ENCODE results near the gene NCR2. TPM values are rescaled to one million over a fixed set of nuclear protein-coding genes. Genes with fewer than 3 reads are reported as not detected.

Gene NCR2
- total RNA-seq, 1 experiment from 2014 or later = not detected

DNA sequence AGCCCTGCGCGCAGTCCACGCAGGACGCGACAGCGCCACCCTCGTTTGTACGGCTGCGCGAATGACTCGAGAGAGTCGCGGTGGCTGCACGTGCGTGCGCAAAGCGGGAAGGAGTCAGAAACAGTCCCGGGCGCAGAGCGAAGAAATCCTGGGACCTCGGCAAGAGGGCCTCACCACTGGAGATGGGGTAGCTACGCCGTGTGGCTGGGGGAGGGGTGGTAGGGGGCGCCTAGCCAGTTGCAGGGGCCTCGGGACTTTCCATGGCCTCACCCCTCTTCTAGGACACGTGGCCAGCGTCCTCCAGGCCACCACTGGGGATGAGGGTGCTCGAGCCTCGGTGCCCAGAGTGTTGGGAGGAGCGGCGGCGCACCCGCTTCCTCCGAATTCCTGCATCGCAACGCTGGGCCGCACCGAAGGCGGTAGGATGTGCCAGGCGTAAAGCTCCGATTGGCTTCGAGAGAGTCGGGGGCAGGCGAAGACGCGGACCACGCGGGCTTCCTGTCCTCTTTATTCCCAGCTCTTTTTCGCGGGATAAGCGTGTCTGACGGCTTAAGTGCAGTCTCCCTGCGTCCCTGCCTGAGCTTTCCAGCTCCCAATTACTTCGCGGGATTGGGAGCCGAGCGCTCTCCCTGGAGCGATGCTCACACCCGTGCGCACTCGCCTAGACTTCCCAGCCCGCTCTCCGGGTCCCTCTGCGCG, 38.7 kb downstream of the NCR2 start (continued):
- TF ChIP-seq, protein P1, sequence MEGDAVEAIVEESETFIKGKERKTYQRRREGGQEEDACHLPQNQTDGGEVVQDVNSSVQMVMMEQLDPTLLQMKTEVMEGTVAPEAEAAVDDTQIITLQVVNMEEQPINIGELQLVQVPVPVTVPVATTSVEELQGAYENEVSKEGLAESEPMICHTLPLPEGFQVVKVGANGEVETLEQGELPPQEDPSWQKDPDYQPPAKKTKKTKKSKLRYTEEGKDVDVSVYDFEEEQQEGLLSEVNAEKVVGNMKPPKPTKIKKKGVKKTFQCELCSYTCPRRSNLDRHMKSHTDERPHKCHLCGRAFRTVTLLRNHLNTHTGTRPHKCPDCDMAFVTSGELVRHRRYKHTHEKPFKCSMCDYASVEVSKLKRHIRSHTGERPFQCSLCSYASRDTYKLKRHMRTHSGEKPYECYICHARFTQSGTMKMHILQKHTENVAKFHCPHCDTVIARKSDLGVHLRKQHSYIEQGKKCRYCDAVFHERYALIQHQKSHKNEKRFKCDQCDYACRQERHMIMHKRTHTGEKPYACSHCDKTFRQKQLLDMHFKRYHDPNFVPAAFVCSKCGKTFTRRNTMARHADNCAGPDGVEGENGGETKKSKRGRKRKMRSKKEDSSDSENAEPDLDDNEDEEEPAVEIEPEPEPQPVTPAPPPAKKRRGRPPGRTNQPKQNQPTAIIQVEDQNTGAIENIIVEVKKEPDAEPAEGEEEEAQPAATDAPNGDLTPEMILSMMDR (IDR thresholded peaks at IDR 0.05) = no peak
- no peak for TF ChIP-seq NR3C1 (CRISPR knock-in tag; conservative IDR thresholded peaks at IDR 0.05; ENCODE audit: low read depth)
- TF ChIP-seq, protein P2, sequence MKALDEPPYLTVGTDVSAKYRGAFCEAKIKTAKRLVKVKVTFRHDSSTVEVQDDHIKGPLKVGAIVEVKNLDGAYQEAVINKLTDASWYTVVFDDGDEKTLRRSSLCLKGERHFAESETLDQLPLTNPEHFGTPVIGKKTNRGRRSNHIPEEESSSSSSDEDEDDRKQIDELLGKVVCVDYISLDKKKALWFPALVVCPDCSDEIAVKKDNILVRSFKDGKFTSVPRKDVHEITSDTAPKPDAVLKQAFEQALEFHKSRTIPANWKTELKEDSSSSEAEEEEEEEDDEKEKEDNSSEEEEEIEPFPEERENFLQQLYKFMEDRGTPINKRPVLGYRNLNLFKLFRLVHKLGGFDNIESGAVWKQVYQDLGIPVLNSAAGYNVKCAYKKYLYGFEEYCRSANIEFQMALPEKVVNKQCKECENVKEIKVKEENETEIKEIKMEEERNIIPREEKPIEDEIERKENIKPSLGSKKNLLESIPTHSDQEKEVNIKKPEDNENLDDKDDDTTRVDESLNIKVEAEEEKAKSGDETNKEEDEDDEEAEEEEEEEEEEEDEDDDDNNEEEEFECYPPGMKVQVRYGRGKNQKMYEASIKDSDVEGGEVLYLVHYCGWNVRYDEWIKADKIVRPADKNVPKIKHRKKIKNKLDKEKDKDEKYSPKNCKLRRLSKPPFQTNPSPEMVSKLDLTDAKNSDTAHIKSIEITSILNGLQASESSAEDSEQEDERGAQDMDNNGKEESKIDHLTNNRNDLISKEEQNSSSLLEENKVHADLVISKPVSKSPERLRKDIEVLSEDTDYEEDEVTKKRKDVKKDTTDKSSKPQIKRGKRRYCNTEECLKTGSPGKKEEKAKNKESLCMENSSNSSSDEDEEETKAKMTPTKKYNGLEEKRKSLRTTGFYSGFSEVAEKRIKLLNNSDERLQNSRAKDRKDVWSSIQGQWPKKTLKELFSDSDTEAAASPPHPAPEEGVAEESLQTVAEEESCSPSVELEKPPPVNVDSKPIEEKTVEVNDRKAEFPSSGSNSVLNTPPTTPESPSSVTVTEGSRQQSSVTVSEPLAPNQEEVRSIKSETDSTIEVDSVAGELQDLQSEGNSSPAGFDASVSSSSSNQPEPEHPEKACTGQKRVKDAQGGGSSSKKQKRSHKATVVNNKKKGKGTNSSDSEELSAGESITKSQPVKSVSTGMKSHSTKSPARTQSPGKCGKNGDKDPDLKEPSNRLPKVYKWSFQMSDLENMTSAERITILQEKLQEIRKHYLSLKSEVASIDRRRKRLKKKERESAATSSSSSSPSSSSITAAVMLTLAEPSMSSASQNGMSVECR (CRISPR knock-in tag; IDR thresholded peaks at IDR 0.05; ENCODE audit: borderline replicate concordance) = no peak
- TF ChIP-seq IRF2 (CRISPR knock-in tag; IDR thresholded peaks at IDR 0.05; ENCODE audit: borderline replicate concordance, low read depth) = no peak
- TF ChIP-seq, protein P3, sequence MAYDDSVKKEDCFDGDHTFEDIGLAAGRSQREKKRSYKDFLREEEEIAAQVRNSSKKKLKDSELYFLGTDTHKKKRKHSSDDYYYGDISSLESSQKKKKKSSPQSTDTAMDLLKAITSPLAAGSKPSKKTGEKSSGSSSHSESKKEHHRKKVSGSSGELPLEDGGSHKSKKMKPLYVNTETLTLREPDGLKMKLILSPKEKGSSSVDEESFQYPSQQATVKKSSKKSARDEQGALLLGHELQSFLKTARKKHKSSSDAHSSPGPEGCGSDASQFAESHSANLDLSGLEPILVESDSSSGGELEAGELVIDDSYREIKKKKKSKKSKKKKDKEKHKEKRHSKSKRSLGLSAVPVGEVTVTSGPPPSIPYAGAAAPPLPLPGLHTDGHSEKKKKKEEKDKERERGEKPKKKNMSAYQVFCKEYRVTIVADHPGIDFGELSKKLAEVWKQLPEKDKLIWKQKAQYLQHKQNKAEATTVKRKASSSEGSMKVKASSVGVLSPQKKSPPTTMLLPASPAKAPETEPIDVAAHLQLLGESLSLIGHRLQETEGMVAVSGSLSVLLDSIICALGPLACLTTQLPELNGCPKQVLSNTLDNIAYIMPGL (CRISPR knock-in tag; IDR thresholded peaks at IDR 0.05) = no peak
- TF ChIP-seq, protein P4, sequence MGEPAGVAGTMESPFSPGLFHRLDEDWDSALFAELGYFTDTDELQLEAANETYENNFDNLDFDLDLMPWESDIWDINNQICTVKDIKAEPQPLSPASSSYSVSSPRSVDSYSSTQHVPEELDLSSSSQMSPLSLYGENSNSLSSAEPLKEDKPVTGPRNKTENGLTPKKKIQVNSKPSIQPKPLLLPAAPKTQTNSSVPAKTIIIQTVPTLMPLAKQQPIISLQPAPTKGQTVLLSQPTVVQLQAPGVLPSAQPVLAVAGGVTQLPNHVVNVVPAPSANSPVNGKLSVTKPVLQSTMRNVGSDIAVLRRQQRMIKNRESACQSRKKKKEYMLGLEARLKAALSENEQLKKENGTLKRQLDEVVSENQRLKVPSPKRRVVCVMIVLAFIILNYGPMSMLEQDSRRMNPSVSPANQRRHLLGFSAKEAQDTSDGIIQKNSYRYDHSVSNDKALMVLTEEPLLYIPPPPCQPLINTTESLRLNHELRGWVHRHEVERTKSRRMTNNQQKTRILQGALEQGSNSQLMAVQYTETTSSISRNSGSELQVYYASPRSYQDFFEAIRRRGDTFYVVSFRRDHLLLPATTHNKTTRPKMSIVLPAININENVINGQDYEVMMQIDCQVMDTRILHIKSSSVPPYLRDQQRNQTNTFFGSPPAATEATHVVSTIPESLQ (CRISPR knock-in tag; IDR thresholded peaks at IDR 0.05) = no peak
- TF ChIP-seq IRF1 (CRISPR knock-in tag; IDR thresholded peaks at IDR 0.05) = no peak
- no peak for TF ChIP-seq ATF1 (CRISPR knock-in tag; IDR thresholded peaks at IDR 0.05)
- TF ChIP-seq TP53 (CRISPR knock-in tag; IDR thresholded peaks at IDR 0.05) = 0 out of 2 replicates have a peak, but pooled peaks have one; percentile 62
- TF ChIP-seq, protein P5, sequence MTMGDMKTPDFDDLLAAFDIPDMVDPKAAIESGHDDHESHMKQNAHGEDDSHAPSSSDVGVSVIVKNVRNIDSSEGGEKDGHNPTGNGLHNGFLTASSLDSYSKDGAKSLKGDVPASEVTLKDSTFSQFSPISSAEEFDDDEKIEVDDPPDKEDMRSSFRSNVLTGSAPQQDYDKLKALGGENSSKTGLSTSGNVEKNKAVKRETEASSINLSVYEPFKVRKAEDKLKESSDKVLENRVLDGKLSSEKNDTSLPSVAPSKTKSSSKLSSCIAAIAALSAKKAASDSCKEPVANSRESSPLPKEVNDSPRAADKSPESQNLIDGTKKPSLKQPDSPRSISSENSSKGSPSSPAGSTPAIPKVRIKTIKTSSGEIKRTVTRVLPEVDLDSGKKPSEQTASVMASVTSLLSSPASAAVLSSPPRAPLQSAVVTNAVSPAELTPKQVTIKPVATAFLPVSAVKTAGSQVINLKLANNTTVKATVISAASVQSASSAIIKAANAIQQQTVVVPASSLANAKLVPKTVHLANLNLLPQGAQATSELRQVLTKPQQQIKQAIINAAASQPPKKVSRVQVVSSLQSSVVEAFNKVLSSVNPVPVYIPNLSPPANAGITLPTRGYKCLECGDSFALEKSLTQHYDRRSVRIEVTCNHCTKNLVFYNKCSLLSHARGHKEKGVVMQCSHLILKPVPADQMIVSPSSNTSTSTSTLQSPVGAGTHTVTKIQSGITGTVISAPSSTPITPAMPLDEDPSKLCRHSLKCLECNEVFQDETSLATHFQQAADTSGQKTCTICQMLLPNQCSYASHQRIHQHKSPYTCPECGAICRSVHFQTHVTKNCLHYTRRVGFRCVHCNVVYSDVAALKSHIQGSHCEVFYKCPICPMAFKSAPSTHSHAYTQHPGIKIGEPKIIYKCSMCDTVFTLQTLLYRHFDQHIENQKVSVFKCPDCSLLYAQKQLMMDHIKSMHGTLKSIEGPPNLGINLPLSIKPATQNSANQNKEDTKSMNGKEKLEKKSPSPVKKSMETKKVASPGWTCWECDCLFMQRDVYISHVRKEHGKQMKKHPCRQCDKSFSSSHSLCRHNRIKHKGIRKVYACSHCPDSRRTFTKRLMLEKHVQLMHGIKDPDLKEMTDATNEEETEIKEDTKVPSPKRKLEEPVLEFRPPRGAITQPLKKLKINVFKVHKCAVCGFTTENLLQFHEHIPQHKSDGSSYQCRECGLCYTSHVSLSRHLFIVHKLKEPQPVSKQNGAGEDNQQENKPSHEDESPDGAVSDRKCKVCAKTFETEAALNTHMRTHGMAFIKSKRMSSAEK (CRISPR knock-in tag; IDR thresholded peaks at IDR 0.05; ENCODE audit: borderline replicate concordance) = no peak
- no peak for TF ChIP-seq MXD4 (CRISPR knock-in tag; IDR thresholded peaks at IDR 0.05; ENCODE audit: borderline replicate concordance)
- TF ChIP-seq JUN (CRISPR knock-in tag; IDR thresholded peaks at IDR 0.05) = no peak
- no peak; the same call in 1 of the 2 replicates for TF ChIP-seq SMAD4 (CRISPR knock-in tag; IDR thresholded peaks at IDR 0.05)
- TF ChIP-seq USF2 (CRISPR knock-in tag; IDR thresholded peaks at IDR 0.05) = peak; percentile 66
- TF ChIP-seq AR (CRISPR knock-in tag; IDR thresholded peaks at IDR 0.05) = no peak
- TF ChIP-seq ELF4 (CRISPR knock-in tag; IDR thresholded peaks at IDR 0.05; ENCODE audit: low read depth) = no peak
- TF ChIP-seq SMAD3 (CRISPR knock-in tag; IDR thresholded peaks at IDR 0.05; ENCODE audit: borderline replicate concordance) = no peak

All from WTC11 (cell line).